CD4-positive, alpha-beta T cell treated with Interleukin-17A for 1 hour (primary cell): ENCODE results near the gene ADAMTSL3.

Experiments
- DNase-seq: peaks from one replicate; pipeline ENCODE4 v3.0.0-alpha.2; 2020

The ADAMTSL3 gene

DNA sequence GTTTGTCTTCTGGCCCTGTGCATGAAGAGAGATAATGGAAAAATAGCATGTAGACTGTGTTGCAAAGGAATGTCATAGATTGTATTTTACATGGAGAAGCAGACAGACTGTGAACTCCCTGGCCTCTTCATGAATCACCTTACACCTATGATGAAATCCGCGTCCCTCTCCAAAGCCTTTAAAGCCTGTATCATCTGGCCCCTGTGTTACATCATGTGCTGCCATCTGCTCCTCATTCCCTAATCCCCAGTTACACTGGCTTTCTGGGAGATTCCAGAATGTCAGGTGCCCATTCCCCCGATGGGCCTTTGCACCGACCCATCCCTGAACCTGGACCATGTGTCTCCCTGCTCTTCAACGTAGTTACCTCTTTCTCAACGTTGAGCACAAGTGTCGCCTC, 190.8 kb downstream of the ADAMTSL3 start:
- no peak for DNase-seq

- DNase-seq, result no peak
Measured at GRCh38 chr15:83845230-83845629, 191.3 kb downstream of the ADAMTSL3 start.

DNA sequence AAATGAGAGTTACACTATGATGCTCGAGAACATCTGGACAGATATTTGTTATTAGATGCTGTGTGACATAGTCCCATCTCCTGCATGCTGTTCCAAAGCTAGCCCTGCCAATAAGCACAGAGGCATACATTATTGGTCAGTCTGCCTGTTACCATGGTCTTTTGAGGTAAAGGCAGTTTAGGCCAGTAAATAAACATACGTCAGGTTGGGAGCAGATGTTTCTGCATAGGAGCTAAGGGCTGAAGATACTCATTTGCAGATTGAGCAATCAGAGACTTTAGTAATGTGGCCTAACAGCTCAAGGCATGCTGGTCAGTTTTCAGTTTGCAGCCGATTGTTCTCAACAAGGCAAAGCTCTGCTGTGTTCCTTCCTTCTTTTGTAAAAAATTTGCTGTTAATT, 192.9 kb downstream of the ADAMTSL3 start:
- DNase-seq, result no peak

DNA sequence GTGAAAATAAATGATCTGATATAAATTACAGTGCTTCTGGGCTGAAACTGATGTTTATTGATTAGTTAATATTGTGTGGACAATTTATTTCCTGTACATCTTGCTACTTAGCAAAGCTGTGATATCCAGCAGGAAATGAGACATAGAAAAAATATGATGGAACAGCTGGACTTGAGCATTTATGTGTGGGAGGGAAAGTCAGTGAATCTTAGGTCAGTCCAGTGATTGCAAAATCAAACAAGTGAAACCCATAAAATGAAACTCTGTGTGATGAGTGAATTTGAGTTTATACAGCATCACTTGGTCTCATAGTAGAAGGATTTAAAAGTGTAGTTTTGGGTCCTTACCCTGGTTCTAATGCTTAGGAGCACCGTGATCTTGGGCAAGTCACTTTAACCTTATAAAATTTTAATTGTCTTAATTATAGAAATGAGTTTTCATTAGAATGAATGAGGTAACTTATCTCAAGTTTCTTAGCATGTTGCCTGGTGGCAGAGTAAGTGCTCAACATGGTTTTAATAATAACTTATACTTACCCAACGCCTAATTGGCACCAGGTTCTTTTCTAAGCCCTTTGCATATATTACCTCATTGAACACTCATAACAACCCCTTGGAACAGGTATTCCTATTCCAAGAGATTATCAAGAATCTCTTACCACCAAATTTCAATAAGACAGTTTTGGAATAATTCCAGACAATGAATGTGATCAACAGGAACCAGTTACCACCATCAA, 194.6 kb downstream of the ADAMTSL3 start:
- no peak for DNase-seq

DNA sequence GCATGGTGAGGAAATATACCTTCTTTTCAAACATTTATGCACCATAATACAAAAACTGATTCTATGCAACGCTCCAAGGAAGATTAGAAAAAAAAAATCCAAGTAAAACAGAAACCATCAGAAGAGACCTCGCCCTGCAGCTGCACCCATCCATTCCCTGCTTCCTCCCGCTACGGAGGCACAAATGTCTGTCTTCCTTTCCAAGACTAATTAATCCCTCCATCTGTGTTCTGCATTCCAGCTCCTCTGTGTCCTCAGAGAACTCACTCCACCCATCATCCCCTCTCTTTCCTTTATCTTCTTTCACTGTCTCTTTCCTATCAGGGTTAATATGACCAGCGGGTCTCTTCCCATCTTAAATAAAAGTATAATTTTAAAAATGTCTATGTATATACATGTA, 196.1 kb downstream of the ADAMTSL3 start:
- no peak for DNase-seq

GRCh38 chr15:83850501-83851245, 196.8 kb downstream of the ADAMTSL3 start:
- DNase-seq, result no peak

GRCh38 chr15:83853232-83853631, 199.3 kb downstream of the ADAMTSL3 start:
- no peak for DNase-seq

DNA sequence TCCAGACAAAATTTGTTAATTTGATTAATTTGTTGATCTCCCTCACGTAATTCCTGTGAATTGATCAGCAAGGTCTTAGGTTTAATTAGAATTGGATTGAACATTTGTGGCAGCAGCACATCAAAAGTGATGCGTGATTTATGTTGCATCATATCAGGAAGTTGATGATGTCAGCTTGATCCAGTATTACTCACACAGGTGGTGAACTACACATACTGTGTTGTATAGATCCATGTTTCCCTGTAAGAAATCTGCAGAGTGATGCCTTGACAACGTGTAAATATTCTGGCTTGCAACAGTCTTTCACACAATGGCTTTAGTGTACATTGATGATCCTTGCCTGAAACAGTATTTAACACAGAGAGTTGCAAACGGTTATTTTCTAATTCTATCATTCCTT, 200.4 kb downstream of the ADAMTSL3 start:
- no peak for DNase-seq

DNA sequence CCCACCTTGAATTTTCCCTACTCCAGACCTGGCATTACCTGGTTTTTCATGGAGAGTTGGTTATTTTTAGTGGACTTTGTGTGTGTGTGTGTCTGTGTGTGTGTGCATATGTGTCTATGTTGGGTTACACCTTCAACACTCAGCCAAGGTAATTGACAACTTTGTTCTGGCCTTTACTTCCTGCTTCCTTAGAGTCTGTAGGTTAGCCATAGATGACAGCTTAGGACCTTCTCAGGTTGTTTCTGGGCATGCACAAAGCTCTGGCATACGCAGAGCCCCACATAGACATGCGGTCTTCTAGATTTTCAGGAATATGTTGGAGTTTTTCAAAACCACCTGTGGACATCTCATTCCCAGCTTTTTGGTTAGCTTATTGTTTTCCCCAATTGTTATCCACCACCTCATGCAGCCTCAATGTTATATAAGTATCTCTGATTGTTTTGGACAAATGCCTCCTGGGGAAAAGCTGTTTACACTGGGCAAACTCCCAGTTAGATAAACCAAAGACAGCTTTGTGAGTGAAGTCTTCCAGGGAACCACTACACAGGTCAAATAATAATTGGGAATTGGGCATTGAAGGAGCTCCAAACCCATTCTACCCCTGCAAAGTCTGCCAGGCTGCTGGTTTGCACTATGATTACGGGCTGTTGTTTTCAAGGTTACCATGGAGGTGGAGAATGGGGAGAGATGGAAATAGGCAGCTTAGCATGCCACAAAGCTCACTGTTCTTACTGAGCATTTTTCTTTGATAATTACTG, 201.2 kb downstream of the ADAMTSL3 start:
- no peak for DNase-seq

- DNase-seq, result no peak
Measured at GRCh38 chr15:83855956-83856355, 202.0 kb downstream of the ADAMTSL3 start.

- no peak for DNase-seq
Measured at GRCh38 chr15:83858820-83859505, 205.0 kb downstream of the ADAMTSL3 start.

DNA sequence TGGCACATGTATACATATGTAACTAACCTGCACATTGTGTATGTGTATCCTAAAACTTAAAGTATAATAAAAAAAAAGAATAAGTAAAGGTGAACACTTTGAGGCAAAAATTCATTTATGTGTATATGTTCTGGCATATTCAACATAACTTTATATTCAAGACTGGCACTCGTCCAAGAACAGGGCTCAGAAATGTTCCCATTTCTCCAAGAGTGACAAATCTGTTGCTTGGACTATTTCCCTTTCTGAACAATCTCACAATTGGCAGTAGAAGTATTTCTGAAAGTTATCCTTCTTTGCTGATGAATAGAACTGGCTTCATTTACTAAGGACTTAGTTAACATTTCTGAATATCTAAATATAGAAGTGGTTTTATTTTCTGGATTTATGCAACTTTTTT, 212.8 kb downstream of the ADAMTSL3 start:
- no peak for DNase-seq

DNA sequence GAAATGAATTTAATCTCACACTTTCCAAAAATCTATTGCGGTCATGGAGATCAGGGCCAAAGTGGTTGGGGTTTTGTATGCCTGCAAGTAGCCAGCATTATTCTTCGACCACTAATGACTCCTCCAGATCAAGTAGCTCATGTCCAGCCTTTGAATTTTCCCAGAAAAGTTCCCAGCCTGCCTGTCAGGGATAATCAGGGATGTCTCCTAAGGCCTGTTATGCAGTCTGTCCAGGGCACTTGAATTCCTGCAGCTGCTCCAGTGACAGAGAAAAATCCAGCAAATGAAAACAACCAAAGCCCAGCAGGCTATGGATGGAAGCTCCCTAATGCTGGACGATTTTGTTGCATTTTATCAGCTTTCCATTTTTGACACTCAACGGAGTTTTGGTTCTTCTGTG, 215.4 kb downstream of the ADAMTSL3 start:
- no peak for DNase-seq

DNA sequence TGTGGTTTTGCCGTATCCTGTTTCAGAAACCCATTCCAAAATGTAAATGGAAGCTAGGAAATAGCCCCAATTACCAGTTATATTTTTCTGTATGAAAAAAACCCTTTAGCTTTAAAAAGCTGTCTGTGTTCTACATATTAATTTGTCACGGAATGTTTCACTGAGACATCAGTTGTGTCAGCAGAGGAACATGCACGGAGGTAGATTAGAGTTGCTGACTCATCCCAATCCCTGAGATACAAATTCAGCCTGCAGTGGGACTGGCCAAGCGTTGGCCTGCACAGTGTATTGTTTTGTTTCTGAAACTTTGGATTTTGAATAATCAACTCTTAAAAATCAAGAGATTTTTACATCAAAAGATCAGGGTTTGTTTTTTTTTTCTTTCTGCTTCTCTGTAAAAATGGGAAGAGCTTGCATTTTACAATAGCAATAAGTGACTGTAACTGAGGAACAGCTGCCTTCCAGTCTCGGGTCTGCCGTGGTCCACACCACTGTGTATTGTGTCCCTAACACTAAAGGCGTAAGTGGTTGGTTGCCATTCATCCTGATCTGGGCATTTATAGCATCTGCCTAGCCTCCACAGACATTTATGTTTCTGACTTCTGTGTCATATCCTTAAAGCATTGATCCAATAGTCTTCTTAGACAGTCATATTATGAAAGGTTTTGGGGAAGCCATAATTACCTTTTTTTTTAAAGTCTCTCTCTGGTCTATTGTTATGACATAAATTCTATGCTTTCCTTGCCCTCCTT, 218.1 kb downstream of the ADAMTSL3 start:
- no peak for DNase-seq

DNA sequence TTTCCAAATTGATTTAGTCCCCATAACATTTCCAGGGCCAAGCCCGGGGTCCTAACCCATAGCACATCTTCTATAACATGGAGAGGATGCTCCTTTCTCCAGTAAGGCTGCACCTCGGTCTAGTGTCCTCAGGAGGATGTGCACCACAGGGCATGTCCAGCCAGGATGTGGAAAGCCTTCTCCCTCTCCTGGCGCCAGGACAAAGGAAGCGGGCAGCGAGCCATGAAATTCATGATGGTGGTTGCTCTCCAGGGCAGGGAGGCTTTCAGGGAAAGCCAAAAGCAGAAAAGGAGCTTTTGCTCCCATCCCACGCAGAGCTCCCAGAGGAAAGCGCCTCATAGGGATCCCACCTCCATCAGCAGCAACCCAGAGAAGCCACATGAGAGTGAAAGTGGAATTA, 220.0 kb downstream of the ADAMTSL3 start:
- no peak for DNase-seq

GRCh38 chr15:83880529-83880928, 226.6 kb downstream of the ADAMTSL3 start:
- no peak for DNase-seq

GRCh38 chr15:83881156-83881555, 227.2 kb downstream of the ADAMTSL3 start:
- no peak for DNase-seq

- no peak for DNase-seq
Measured at GRCh38 chr15:83886321-83886720, 232.4 kb downstream of the ADAMTSL3 start.

GRCh38 chr15:83887404-83887803, 233.5 kb downstream of the ADAMTSL3 start:
- DNase-seq, result no peak

- DNase-seq, result no peak
Measured at GRCh38 chr15:83887961-83888360, 234.0 kb downstream of the ADAMTSL3 start.

DNA sequence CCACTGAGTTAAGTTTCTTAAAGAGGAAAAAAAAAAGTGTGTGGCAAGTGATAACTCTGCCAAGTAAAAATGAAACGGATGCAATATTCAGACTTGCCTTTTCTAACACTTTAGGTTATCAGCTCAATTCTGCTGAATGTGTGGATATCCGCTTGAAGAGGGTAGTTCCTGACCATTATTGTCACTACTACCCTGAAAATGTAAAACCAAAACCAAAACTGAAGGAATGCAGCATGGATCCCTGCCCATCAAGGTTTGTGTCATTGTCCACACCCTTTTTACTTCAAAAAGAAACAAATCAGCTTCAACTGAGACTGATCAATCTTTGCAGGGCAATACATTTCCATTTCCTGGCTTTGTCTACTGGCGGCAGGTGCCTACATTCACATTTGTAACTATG, 236.1 kb downstream of the ADAMTSL3 start:
- no peak for DNase-seq

DNA sequence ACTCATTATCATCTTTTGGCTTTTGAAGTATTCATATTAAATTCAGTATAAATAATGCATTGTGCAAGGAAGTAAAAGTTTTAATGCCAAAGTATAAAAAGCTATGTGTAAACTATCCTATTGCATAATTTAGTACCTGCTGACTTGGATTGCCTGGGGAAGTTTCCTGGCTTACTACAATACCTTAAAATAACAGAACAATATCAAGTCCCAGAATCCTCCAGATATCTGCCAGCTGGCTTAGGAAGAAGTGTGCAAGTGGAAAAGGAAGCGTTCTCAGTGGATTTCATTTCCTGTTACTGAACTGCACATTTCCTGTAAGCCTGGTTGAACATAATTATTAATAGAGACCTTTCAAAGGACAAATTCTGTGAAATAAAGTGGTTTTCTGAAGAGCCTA, 236.7 kb downstream of the ADAMTSL3 start:
- no peak for DNase-seq
